Gastrocnemius medialis (tissue), 4 donors: Measurements from ENCODE around the gene L3MBTL1. TPM values are rescaled to one million over a fixed set of nuclear protein-coding genes. Genes with fewer than 3 reads are reported as not detected.

ENCODE experiments used
- ATAC-seq, 2 donors: fragments of 150-250 bp; one replicate each; pipeline ENCODE4 v1.9.1; 2016
- DNase-seq, 2 donors: peaks; one replicate each; pipeline ENCODE4 v3.0.0-alpha.2; 2019
- H3K27ac ChIP-seq, 4 donors: fragments of 200-600 bp; sonication (generic); 1 replicate in 1 of 4; 2 replicates in 3 of 4; pipeline ENCODE4 v1.5.1; 2016 to 2018; ENCODE audit warnings: mild to moderate bottlenecking in 2 of 4, moderate library complexity in 1 of 4
- H3K27me3 ChIP-seq, 3 donors: fragments of 200-600 bp; sonication (generic) in 2 of 3; 1 replicate in 1 of 3; 2 replicates in 2 of 3; pipeline versions ENCODE4 v1.5.1 to v1.6.0; 2016 to 2019; ENCODE audit warnings: mild to moderate bottlenecking in 1 of 3, moderate library complexity in 1 of 3
- H3K36me3 ChIP-seq, 2 donors: fragments of 200-600 bp; sonication (generic) in 1 of 2; one replicate each; pipeline ENCODE4 v1.5.1; 2017 to 2018
- H3K4me1 ChIP-seq, 2 donors: fragments of 200-600 bp; sonication (generic) in 1 of 2; one replicate each; pipeline ENCODE4 v1.5.1; 2016 to 2017; ENCODE audit warnings: mild to moderate bottlenecking in 2 of 2
- H3K4me3 ChIP-seq, 4 donors: fragments of 200-600 bp; sonication (generic) in 3 of 4; 1 replicate in 1 of 4; 2 replicates in 3 of 4; pipeline ENCODE4 v1.5.1; 2016 to 2019; ENCODE audit warnings: mild to moderate bottlenecking in 2 of 4
- H3K9me3 ChIP-seq, 3 donors: fragments of 200-600 bp; sonication (generic) in 2 of 3; 1 replicate in 1 of 3; 2 replicates in 2 of 3; pipeline ENCODE4 v1.5.1; 2016 to 2019
- CTCF ChIP-seq, 5 experiments: fragments of 450-650 bp in 3 of 5; fragments of 200-600 bp in 2 of 5; sonication (generic) in 2 of 5; IDR thresholded peaks in 4 of 5; conservative IDR thresholded peaks in 1 of 5; 1 replicate in 4 of 5; 2 replicates in 1 of 5; pipeline ENCODE4 v1.5.1; 2016 to 2019; ENCODE audit warnings: antibody characterized with exemption in 5 of 5, mild to moderate bottlenecking in 3 of 5, moderate library complexity in 3 of 5
- POLR2A ChIP-seq, 2 donors: fragments of 450-650 bp; IDR thresholded peaks; one replicate each; pipeline ENCODE4 v1.6.1; 2017; ENCODE audit warnings: antibody characterized with exemption in 2 of 2, mild to moderate bottlenecking in 2 of 2, moderate library complexity in 2 of 2
- in situ Hi-C, 4 donors: fragments of 200-750 bp; cut with MboI; loops; one replicate each; pipeline versions ENCODE4 v1.15.0 to v1.8.0; 2017; ENCODE audit warnings: low sequenced_read_pairs in 4 of 4
- intact Hi-C: fragments of 100-400 bp; cut with DNase I; formaldehyde crosslinking; loops from one replicate; pipeline ENCODE4 v1.15.1; 2023; ENCODE audit warnings: low total_unique reads
- total RNA-seq, 4 donors: library from RNA; depleted of rRNA; stranded (reverse); fragments of >200 nt; gene quantifications; one replicate each; pipeline versions ENCODE4 v1.1.0 to v1.2.3, GENCODE V29; 2016

L3MBTL1 gene
- total RNA-seq, 4 donors from 2014 or later, result 1.1 to 6.0 (median 3.7) TPM

GRCh38 chr20:43528258-43528875 lies 20.9 kb downstream of the L3MBTL1 start:
- no peak overlapping the region for H3K27ac ChIP-seq
- TF ChIP-seq CTCF (IDR thresholded peaks at IDR 0.05 in 4 of 5, conservative IDR thresholded peaks at IDR 0.05 in 1 of 5) (no peak), POLR2A (IDR thresholded peaks at IDR 0.05) (no peak)
- no peaks in the 10 kb centered on the region for H3K36me3 ChIP-seq
- DNase-seq (no peak), ATAC-seq (no peak)
- H3K4me3 ChIP-seq, result no peak overlapping the region
- no peaks in the 10 kb centered on the region for H3K9me3 ChIP-seq
- H3K27me3 ChIP-seq, result no peaks in the 10 kb centered on the region
- H3K4me1 ChIP-seq, result no peaks in the 10 kb centered on the region
- intact Hi-C loops, result no loop called here
- in situ Hi-C loops, result loop anchor here in 3 of 4 donors (25.0 kb wide), 1 partner anchor 559 kb away; no protein-coding TSS in a partner anchor

- TF ChIP-seq POLR2A (IDR thresholded peaks at IDR 0.05) (no peak), CTCF (IDR thresholded peaks at IDR 0.05 in 4 of 5, conservative IDR thresholded peaks at IDR 0.05 in 1 of 5) (no peak)
- in situ Hi-C loops (loop anchor here in 3 of 4 donors (25.0 kb wide), 1 partner anchor 558 kb away; no protein-coding TSS in a partner anchor), intact Hi-C loops (no loop called here)
- Histone ChIP-seq H3K4me1 (no peaks in the 10 kb centered on the region), H3K27ac (no peak overlapping the region), H3K9me3 (no peaks in the 10 kb centered on the region), H3K36me3 (no peaks in the 10 kb centered on the region), H3K27me3 (no peaks in the 10 kb centered on the region), H3K4me3 (no peak overlapping the region)
- DNase-seq, result no peak
- no peak for ATAC-seq
These were observed 21.6 kb downstream of the L3MBTL1 start for GRCh38 chr20:43529051-43529450.

- Histone ChIP-seq H3K36me3 (no peaks in the 10 kb centered on the region), H3K4me1 (no peaks in the 10 kb centered on the region), H3K27ac (no peak overlapping the region), H3K4me3 (no peak overlapping the region), H3K9me3 (no peaks in the 10 kb centered on the region), H3K27me3 (no peaks in the 10 kb centered on the region)
- TF ChIP-seq CTCF (IDR thresholded peaks at IDR 0.05 in 4 of 5, conservative IDR thresholded peaks at IDR 0.05 in 1 of 5) (no peak), POLR2A (IDR thresholded peaks at IDR 0.05) (no peak)
- in situ Hi-C loops (loop anchor here in 3 of 4 donors (25.0 kb wide), 1 partner anchor 558 kb away; no protein-coding TSS in a partner anchor), intact Hi-C loops (no loop called here)
- ATAC-seq (no peak), DNase-seq (no peak)
These were observed 22.1 kb downstream of the L3MBTL1 start for GRCh38 chr20:43529457-43530153.

- TF ChIP-seq POLR2A (IDR thresholded peaks at IDR 0.05) (no peak), CTCF (IDR thresholded peaks at IDR 0.05 in 4 of 5, conservative IDR thresholded peaks at IDR 0.05 in 1 of 5) (no peak)
- no peaks in the 10 kb centered on the region for H3K27me3 ChIP-seq
- DNase-seq, result no peak
- ATAC-seq, result no peak
- no peak overlapping the region for H3K4me3 ChIP-seq
- in situ Hi-C loops (loop anchor here in 3 of 4 donors (25.0 kb wide), 1 partner anchor 557 kb away; no protein-coding TSS in a partner anchor), intact Hi-C loops (no loop called here)
- H3K4me1 ChIP-seq, result no peaks in the 10 kb centered on the region
- peaks cover 0 to 5% of the 10 kb centered on the region in 2 donors for H3K36me3 ChIP-seq
- no peak overlapping the region for H3K27ac ChIP-seq
- H3K9me3 ChIP-seq, result no peaks in the 10 kb centered on the region
These were observed 23.0 kb downstream of the L3MBTL1 start for GRCh38 chr20:43530321-43531090.
